ENCODE measurements around the gene GJB5.

DNA sequence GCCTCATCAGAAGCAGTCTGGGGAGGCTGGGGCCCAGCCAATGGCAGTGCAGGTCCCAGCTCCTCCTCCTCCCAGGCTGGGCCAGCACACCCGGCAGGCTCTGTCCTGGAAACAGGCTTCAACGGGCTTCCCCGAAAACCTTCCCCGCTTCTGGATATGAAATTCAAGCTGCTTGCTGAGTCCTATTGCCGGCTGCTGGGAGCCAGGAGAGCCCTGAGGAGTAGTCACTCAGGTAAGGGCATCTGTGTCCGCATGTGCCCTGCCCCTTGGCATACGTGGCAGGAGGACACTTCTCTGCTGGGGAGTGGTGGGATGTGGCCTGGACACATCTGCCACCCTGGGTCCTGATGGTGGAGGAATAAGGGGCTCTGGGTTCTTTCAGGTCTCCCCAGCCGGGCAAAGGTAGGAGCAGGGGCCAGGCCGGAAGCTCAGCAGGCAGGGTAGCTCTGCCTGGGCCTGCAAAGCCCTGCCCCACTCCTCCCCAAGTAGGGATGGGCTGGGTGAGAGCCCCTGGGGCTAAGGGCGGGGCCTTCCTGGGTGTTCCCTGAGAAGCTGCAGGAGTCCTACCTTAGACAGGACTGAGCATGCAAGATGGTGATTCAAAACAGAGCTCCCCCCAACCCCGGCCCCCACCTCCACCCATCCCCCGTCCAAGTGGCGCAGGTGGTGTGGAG lies at the start of gene GJB5:
- TF ChIP-seq CTCF (IDR thresholded peaks at IDR 0.05) (no peak), POLR2AphosphoS5 (IDR thresholded peaks at IDR 0.05) (no peak), POLR2A (IDR thresholded peaks at IDR 0.05) (no peak), EP300 (IDR thresholded peaks at IDR 0.05) (no peak)
